Endothelial cell of umbilical vein (primary cell): ENCODE measurements around the gene SLC35A5.

ENCODE experiments used
- EZH2 ChIP-seq: IDR thresholded peaks from 2 replicates; pipeline ENCODE4 v1.6.1; 2012; ENCODE audit warnings: borderline replicate concordance, low read depth, mild to moderate bottlenecking, moderate library complexity, low read length, inconsistent platforms; ENCODE audit not compliant: severe bottlenecking
- GATA2 ChIP-seq: IDR thresholded peaks from 2 replicates; pipeline ENCODE4 v1.7.0; 2011; ENCODE audit warnings: low read depth, mild to moderate bottlenecking, moderate library complexity, mixed read lengths, low read length; ENCODE audit not compliant: insufficient read length, insufficient read depth
- JUN ChIP-seq: IDR thresholded peaks from 2 replicates; pipeline ENCODE4 v1.6.1; 2011; ENCODE audit warnings: borderline replicate concordance, low read depth; ENCODE audit not compliant: insufficient read length, insufficient read depth
- MYC ChIP-seq: IDR thresholded peaks from one replicate; pipeline ENCODE4 v1.6.1; 2011; ENCODE audit warnings: mild to moderate bottlenecking, low read depth, low read length
- POLR2A ChIP-seq: IDR thresholded peaks from 2 replicates; pipeline ENCODE4 v1.6.1; 2012; ENCODE audit warnings: low read depth, mild to moderate bottlenecking, control low read depth, low read length
- POLR2AphosphoS5 ChIP-seq: IDR thresholded peaks from 2 replicates; pipeline ENCODE4 v1.6.1; 2012; ENCODE audit warnings: low read depth, mild to moderate bottlenecking, control low read depth, low read length, moderate library complexity; ENCODE audit not compliant: insufficient read depth
- TF ChIP-seq, protein P1 (sequence below): IDR thresholded peaks from 2 replicates; pipeline ENCODE4 v1.6.1; 2011; ENCODE audit not compliant: insufficient read depth, insufficient read length
- TF ChIP-seq, protein P2 (sequence below), 2 donors: IDR thresholded peaks; 1 replicate in 1 of 2; 2 replicates in 1 of 2; pipeline ENCODE4 v1.5.1; 2011; ENCODE audit warnings: low read length in 2 of 2, mild to moderate bottlenecking in 2 of 2, moderate library complexity in 2 of 2, control low read depth in 1 of 2, inconsistent platforms in 1 of 2, low read depth in 1 of 2; ENCODE audit not compliant: insufficient read depth in 1 of 2; ENCODE audit errors: extremely low read depth in 1 of 2

DNA sequence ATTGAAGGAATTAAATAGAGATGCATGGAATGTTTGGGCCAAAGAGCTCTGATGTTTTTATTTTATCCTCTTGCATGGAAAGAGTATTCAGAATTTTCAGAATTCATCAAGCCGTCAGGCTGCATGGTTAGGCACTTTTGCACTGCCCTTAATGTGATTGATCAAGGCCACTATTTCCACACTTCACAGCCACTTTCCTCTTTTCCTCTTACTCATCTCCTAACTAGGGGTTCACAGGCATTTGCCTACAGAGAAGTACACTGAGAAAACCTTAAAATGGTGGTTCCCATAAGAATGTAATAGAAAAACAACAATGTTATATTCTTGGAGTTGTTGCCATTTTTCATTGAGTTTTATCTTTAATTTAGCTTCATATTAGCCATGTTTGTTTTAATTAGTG is 10.9 kb downstream of the SLC35A5 start:
- TF ChIP-seq, protein P1, sequence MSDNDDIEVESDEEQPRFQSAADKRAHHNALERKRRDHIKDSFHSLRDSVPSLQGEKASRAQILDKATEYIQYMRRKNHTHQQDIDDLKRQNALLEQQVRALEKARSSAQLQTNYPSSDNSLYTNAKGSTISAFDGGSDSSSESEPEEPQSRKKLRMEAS: no peak
- TF ChIP-seq, protein P2, sequence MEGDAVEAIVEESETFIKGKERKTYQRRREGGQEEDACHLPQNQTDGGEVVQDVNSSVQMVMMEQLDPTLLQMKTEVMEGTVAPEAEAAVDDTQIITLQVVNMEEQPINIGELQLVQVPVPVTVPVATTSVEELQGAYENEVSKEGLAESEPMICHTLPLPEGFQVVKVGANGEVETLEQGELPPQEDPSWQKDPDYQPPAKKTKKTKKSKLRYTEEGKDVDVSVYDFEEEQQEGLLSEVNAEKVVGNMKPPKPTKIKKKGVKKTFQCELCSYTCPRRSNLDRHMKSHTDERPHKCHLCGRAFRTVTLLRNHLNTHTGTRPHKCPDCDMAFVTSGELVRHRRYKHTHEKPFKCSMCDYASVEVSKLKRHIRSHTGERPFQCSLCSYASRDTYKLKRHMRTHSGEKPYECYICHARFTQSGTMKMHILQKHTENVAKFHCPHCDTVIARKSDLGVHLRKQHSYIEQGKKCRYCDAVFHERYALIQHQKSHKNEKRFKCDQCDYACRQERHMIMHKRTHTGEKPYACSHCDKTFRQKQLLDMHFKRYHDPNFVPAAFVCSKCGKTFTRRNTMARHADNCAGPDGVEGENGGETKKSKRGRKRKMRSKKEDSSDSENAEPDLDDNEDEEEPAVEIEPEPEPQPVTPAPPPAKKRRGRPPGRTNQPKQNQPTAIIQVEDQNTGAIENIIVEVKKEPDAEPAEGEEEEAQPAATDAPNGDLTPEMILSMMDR (IDR thresholded peaks at IDR 0.05; ENCODE audit: extremely low read depth in 1 of 2, insufficient read depth in 1 of 2, low read depth in 1 of 2, low read length in 2 of 2): no peak
- TF ChIP-seq POLR2AphosphoS5 (no peak), POLR2A (no peak), GATA2 (no peak), MYC (no peak), JUN (no peak), EZH2 (no peak)
